ENCODE results near the gene GPR17.

Gene GPR17

GRCh38 chr2:127701651-127702394 is 55.9 kb downstream of the GPR17 start:
- TF ChIP-seq CTCF (IDR thresholded peaks at IDR 0.05; ENCODE audit: low read depth, low read length, poor library complexity, severe bottlenecking) (no peak), EZH2phosphoT487 (IDR thresholded peaks at IDR 0.05; ENCODE audit: borderline replicate concordance, low read length) (no peak)
- Histone ChIP-seq H3K4me3 (ENCODE audit: low read length) (peak overlapping the region; percentile 84), H3K27ac (ENCODE audit: low read depth, low read length) (peak overlapping the region; percentile 65), H3F3A (ENCODE audit: control insufficient read depth, insufficient read depth) (peaks cover 23% of the 10 kb centered on the region), H3K36me3 (ENCODE audit: control insufficient read depth, low read length) (peaks cover 44% of the 10 kb centered on the region), H3K9me2 (replicated peaks; ENCODE audit: control insufficient read depth, low read length) (no peaks in the 10 kb centered on the region), H3K9me3 (ENCODE audit: control insufficient read depth, insufficient read depth, low read length) (no peaks in the 10 kb centered on the region), H3K4me2 (ENCODE audit: low read length) (peak overlapping the region; percentile 91), H3K4me1 (ENCODE audit: control insufficient read depth, low read length) (peaks cover 35% of the 10 kb centered on the region), H3K79me2 (ENCODE audit: control insufficient read depth, low read length) (peaks cover 33% of the 10 kb centered on the region), H3K27me3 (ENCODE audit: control insufficient read depth, low read length) (no peaks in the 10 kb centered on the region), H4K20me1 (ENCODE audit: control insufficient read depth, insufficient read depth, low read depth, low read length) (peaks cover 6% of the 10 kb centered on the region; the same call in 1 of the 2 replicates)

Data from DOHH2 (cell line).